Activated T-cell treated with anti-CD3 and anti-CD28 coated beads, Interleukin-2, amount 50 U/mL, for 24 hours (primary cell): ENCODE measurements around the gene NOMO2.
"Not testable (repeated sequence)": the region's sequence is repeated elsewhere in the genome, so short reads cannot be mapped to it uniquely, and the experiment has no call there.

Source experiments
- DNase-seq: peaks from one replicate; pipeline ENCODE4 v3.0.0-alpha.2; 2020
- H3K27ac Mint-ChIP-seq: 2 replicates; pipeline ENCODE4 v1.8.0; 2020; ENCODE audit warnings: mild to moderate bottlenecking, mixed read lengths
- H3K27me3 Mint-ChIP-seq: 2 replicates; pipeline ENCODE4 v1.8.0; 2020; ENCODE audit warnings: mixed read lengths
- H3K36me3 Mint-ChIP-seq: 2 replicates; pipeline ENCODE4 v1.8.0; 2020; ENCODE audit warnings: low read depth, mixed read lengths
- H3K4me1 Mint-ChIP-seq: 2 replicates; pipeline ENCODE4 v1.8.0; 2020; ENCODE audit warnings: low read depth, mixed read lengths
- H3K4me3 Mint-ChIP-seq: 2 replicates; pipeline ENCODE4 v1.8.0; 2020; ENCODE audit warnings: mild to moderate bottlenecking, moderate library complexity, mixed read lengths
- H3K9me3 Mint-ChIP-seq: 2 replicates; pipeline ENCODE4 v1.8.0; 2020; ENCODE audit warnings: mixed read lengths

The NOMO2 gene

GRCh38 chr16:18586560-18587540 lies 25.0 kb upstream of the NOMO2 start:
- DNase-seq, H3K27me3 Mint-ChIP-seq, H3K36me3 Mint-ChIP-seq, H3K4me3 Mint-ChIP-seq, H3K4me1 Mint-ChIP-seq, H3K27ac Mint-ChIP-seq, H3K9me3 Mint-ChIP-seq: not testable (repeated sequence)

GRCh38 chr16:18585789-18586188 lies 23.9 kb upstream of the NOMO2 start:
- not testable (repeated sequence) for H3K4me3 Mint-ChIP-seq, H3K4me1 Mint-ChIP-seq, H3K27ac Mint-ChIP-seq, H3K36me3 Mint-ChIP-seq, H3K9me3 Mint-ChIP-seq, DNase-seq, H3K27me3 Mint-ChIP-seq

GRCh38 chr16:18582902-18583301 lies 21.0 kb upstream of the NOMO2 start:
- no peaks in the 10 kb centered on the region for H3K27me3 Mint-ChIP-seq
- H3K9me3 Mint-ChIP-seq = no peaks in the 10 kb centered on the region
- no peaks in the 10 kb centered on the region for H3K4me1 Mint-ChIP-seq
- H3K36me3 Mint-ChIP-seq = no peaks in the 10 kb centered on the region
- H3K27ac Mint-ChIP-seq = no peak overlapping the region
- H3K4me3 Mint-ChIP-seq = no peak overlapping the region
- no peak for DNase-seq

DNA sequence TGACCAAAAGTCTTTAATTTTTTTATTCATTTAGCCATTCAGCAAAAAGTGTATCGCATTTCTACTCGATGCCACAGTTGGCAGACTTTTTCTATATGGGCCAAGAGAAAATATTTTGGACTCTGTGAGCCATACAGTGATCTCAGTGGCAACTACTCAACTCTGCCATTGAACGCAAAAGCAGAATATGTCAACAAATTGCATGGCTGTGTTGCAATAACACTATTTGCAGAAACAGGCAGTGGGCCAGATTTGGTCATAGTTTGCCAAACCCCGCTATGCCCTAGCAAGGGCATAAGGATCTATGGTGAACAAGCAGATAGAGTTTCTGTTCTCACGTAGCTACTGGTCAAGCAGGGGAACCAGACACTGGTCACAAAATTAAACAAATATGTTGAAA lies 18.5 kb upstream of the NOMO2 start:
- H3K27ac Mint-ChIP-seq, H3K4me3 Mint-ChIP-seq, H3K9me3 Mint-ChIP-seq, DNase-seq, H3K4me1 Mint-ChIP-seq, H3K36me3 Mint-ChIP-seq, H3K27me3 Mint-ChIP-seq: not testable (repeated sequence)

DNA sequence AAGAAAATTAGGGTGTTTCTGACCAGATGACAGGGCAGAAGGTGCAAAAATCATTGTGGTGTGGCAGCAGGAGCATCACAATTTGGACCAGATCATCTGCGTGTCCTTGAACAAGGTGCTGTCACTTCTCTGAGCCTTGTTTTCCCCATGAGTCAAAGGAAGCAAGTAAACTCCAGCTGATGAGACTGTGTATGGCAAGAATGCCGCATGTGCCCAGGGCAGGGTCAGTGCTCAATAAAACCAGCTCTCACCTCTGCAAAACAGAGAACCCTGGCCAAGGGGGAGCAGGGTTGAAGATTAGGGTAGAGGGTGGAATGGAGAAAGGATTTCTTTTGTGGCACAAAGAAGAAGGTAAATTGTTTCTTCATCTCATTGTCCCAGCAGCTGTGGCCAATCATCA lies 17.4 kb upstream of the NOMO2 start:
- not testable (repeated sequence) for H3K27ac Mint-ChIP-seq, H3K27me3 Mint-ChIP-seq, H3K4me1 Mint-ChIP-seq, H3K36me3 Mint-ChIP-seq, H3K9me3 Mint-ChIP-seq, H3K4me3 Mint-ChIP-seq, DNase-seq

GRCh38 chr16:18577942-18578341 lies 16.0 kb upstream of the NOMO2 start:
- H3K9me3 Mint-ChIP-seq = not testable (repeated sequence)

GRCh38 chr16:18575945-18576344 lies 14.0 kb upstream of the NOMO2 start:
- not testable (repeated sequence) for H3K4me3 Mint-ChIP-seq, H3K27ac Mint-ChIP-seq, H3K4me1 Mint-ChIP-seq, H3K27me3 Mint-ChIP-seq, H3K36me3 Mint-ChIP-seq, DNase-seq, H3K9me3 Mint-ChIP-seq

More at GRCh38 chr16:18577942-18578341, 16.0 kb upstream of the NOMO2 start:
- not testable (repeated sequence) for H3K4me3 Mint-ChIP-seq, H3K36me3 Mint-ChIP-seq, DNase-seq, H3K27me3 Mint-ChIP-seq, H3K27ac Mint-ChIP-seq, H3K4me1 Mint-ChIP-seq

- H3K27me3 Mint-ChIP-seq, H3K36me3 Mint-ChIP-seq, H3K27ac Mint-ChIP-seq, H3K9me3 Mint-ChIP-seq, H3K4me1 Mint-ChIP-seq, DNase-seq, H3K4me3 Mint-ChIP-seq: not testable (repeated sequence)
Observed at GRCh38 chr16:18575298-18575917, 13.5 kb upstream of the NOMO2 start.

GRCh38 chr16:18573887-18574286 lies 12.0 kb upstream of the NOMO2 start:
- H3K27ac Mint-ChIP-seq, H3K4me3 Mint-ChIP-seq, H3K36me3 Mint-ChIP-seq, H3K9me3 Mint-ChIP-seq, H3K27me3 Mint-ChIP-seq, DNase-seq, H3K4me1 Mint-ChIP-seq: not testable (repeated sequence)

GRCh38 chr16:18572973-18573372 lies 11.1 kb upstream of the NOMO2 start:
- H3K27me3 Mint-ChIP-seq, H3K36me3 Mint-ChIP-seq, DNase-seq, H3K9me3 Mint-ChIP-seq, H3K4me3 Mint-ChIP-seq, H3K27ac Mint-ChIP-seq, H3K4me1 Mint-ChIP-seq: not testable (repeated sequence)

DNA sequence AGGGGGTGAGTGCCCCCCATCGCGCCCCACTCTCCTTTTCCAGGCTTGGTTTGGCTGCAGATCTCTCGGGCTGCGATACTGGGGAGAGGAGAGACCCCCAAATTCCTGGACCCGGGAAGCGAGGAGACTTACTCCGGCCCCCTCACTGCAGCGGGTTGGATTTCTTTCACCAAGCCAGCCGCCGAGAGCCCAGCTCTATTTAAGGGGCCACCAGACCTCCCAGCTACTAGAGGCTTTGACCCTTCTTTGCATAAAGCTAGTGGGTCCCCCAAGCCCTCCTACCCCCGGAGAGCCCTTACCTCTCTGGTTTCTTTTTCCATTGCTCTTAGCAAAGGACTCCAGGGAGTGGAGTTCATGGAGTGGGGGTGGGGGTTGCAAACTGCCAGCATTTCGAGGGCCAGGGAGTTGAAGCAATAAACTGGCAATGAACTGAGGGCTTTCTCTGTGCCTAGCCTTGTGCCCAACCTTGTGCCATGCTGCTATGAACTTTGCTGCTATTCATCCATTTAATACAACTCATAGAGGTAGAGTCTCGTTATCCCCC lies 9.5 kb upstream of the NOMO2 start:
- not testable (repeated sequence) for H3K4me3 Mint-ChIP-seq, H3K36me3 Mint-ChIP-seq, H3K9me3 Mint-ChIP-seq, DNase-seq, H3K4me1 Mint-ChIP-seq, H3K27me3 Mint-ChIP-seq, H3K27ac Mint-ChIP-seq

GRCh38 chr16:18570529-18571306 lies 8.8 kb upstream of the NOMO2 start:
- not testable (repeated sequence) for H3K4me1 Mint-ChIP-seq, H3K9me3 Mint-ChIP-seq, H3K36me3 Mint-ChIP-seq, H3K4me3 Mint-ChIP-seq, H3K27me3 Mint-ChIP-seq, DNase-seq, H3K27ac Mint-ChIP-seq

- DNase-seq = peak; percentile 28
- H3K27ac Mint-ChIP-seq = peak overlapping the region; percentile 18
- H3K4me3 Mint-ChIP-seq = peak overlapping the region; percentile 75
- not testable (repeated sequence) for H3K27me3 Mint-ChIP-seq, H3K9me3 Mint-ChIP-seq
- peaks cover 18% of the 10 kb centered on the region for H3K36me3 Mint-ChIP-seq
- peaks cover 17% of the 10 kb centered on the region for H3K4me1 Mint-ChIP-seq
Observed at GRCh38 chr16:18560416-18561220, 1.3 kb downstream of the NOMO2 start.

- not testable (repeated sequence) for H3K27me3 Mint-ChIP-seq, H3K9me3 Mint-ChIP-seq, DNase-seq, H3K4me3 Mint-ChIP-seq, H3K27ac Mint-ChIP-seq, H3K4me1 Mint-ChIP-seq
- H3K36me3 Mint-ChIP-seq = peaks cover 18% of the 10 kb centered on the region
Observed at GRCh38 chr16:18553671-18554070, 8.2 kb downstream of the NOMO2 start.
